HG03135 (cell line): ENCODE data around the gene YBX2.
"Not testable (repeated sequence)": the region's sequence is repeated elsewhere in the genome, so short reads cannot be mapped to it uniquely, and the experiment has no call there.

Experiments
- ATAC-seq: cut with Tn5 transposase; IDR thresholded peaks from one replicate; pipeline ENCODE4 v1.9.1; 2021; ENCODE audit warnings: mild to moderate bottlenecking, moderate library complexity; ENCODE audit not compliant: unreplicated experiment

Gene YBX2

GRCh38 chr17:7249830-7250229 lies 44.6 kb downstream of the YBX2 start:
- ATAC-seq = no peak

- no peak for ATAC-seq
Measured at GRCh38 chr17:7249214-7249613, 45.2 kb downstream of the YBX2 start.

- no peak for ATAC-seq
Measured at GRCh38 chr17:7248796-7249195, 45.6 kb downstream of the YBX2 start.

- ATAC-seq = no peak
Measured at GRCh38 chr17:7246779-7247178, 47.7 kb downstream of the YBX2 start.

GRCh38 chr17:7243838-7244237 lies 50.6 kb downstream of the YBX2 start:
- ATAC-seq = not testable (repeated sequence)

GRCh38 chr17:7243453-7243729 lies 51.0 kb downstream of the YBX2 start:
- no peak for ATAC-seq

- peak; percentile 45 for ATAC-seq
Measured at GRCh38 chr17:7242717-7243452, 51.6 kb downstream of the YBX2 start.

GRCh38 chr17:7241783-7242716 lies 52.4 kb downstream of the YBX2 start, which contains the start of gene GABARAP:
TSS of gene GABARAP (minus strand) at chr17:7242449. CDS start at chr17:7242330, 119 bp downstream.
- ATAC-seq = peak; percentile 26

- no peak for ATAC-seq
Measured at GRCh38 chr17:7241090-7241733, 53.2 kb downstream of the YBX2 start.

GRCh38 chr17:7240375-7240774 lies 54.1 kb downstream of the YBX2 start:
- no peak for ATAC-seq

- ATAC-seq = peak; percentile 44
Measured at GRCh38 chr17:7239091-7240027, 55.1 kb downstream of the YBX2 start, which contains the start of gene PHF23. TSS of gene PHF23 (minus strand) at chr17:7239457. CDS start at chr17:7239279, 178 bp downstream.

GRCh38 chr17:7238420-7239090 lies 55.9 kb downstream of the YBX2 start:
- ATAC-seq = no peak
